ENCODE results near the gene SRC.

DNA sequence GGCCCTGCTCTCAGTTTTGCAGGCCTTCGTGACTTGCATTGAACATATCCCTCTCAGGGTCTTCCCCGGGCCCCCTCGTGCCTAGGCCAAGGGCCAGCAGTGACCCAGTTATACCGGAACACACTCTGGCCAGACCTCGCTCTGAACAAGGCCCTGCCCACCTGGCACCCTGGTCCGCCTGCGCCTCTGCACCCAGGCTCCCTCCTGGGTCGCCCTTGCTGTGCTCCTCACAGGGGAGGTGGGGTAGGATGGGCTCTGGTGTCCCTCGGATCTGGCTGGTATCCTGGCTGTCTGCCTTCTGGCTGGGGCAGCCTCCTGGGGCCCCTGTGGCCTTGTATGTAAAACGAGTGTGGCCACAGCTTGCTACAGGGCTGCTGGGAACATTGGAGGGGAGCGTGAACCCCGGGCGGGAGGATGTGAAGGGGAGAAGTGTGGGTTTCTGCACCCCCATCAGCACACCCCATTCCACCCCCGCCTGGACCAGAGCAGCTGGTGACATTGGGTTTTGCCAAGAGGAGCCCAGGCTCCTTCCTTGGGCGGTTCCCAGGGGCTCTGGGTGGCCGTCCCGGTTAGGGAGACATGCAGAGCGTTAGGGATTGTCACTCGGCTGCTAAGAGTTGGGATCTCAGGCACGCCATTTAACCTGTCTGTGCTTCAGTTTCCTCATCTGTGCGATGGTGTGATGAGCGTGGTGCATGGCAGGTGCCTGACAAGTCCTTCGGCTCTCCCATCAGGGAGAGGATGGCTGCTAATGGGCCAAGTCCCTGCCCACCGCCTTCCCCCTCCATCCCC is 17.5 kb downstream of the SRC start:
- TF ChIP-seq FOXM1 (IDR thresholded peaks at IDR 0.05; ENCODE audit: borderline replicate concordance) (no peak), BHLHE40 (IDR thresholded peaks at IDR 0.05; ENCODE audit: borderline replicate concordance) (no peak)
